ENCODE results near the gene EIF4B.
A peak's percentile ranks its signal among the peaks of the same experiment; 100 is the strongest.

The EIF4B gene

GRCh38 chr12:53070877-53071492, 64.7 kb downstream of the EIF4B start:
- no peak for DNase-seq (ENCODE audit: low spot score)

GRCh38 chr12:53071591-53072551, 65.6 kb downstream of the EIF4B start:
- no peak for DNase-seq (ENCODE audit: low spot score)

- DNase-seq (ENCODE audit: low spot score), result no peak
These were observed 67.6 kb downstream of the EIF4B start for GRCh38 chr12:53073881-53074280.

GRCh38 chr12:53074283-53074998, 68.2 kb downstream of the EIF4B start:
- no peak for DNase-seq (ENCODE audit: low spot score)

- DNase-seq (ENCODE audit: low spot score), result no peak
These were observed 68.7 kb downstream of the EIF4B start for GRCh38 chr12:53074999-53075370.

- no peak for DNase-seq (ENCODE audit: low spot score)
These were observed 70.2 kb downstream of the EIF4B start for GRCh38 chr12:53076461-53076860.

GRCh38 chr12:53077030-53077429, 70.8 kb downstream of the EIF4B start:
- DNase-seq (ENCODE audit: low spot score), result no peak

GRCh38 chr12:53078425-53079225, 72.4 kb downstream of the EIF4B start:
- DNase-seq (ENCODE audit: low spot score), result no peak

- DNase-seq (ENCODE audit: low spot score), result peak; percentile 97
These were observed 73.2 kb downstream of the EIF4B start, which contains the start of gene SPRYD3 for GRCh38 chr12:53079226-53080117. Gene SPRYD3 (minus strand): TSS chr12:53079390. CDS start chr12:53079333, 57 bp downstream.

GRCh38 chr12:53082637-53083175, 76.5 kb downstream of the EIF4B start:
- peak; percentile 10 for DNase-seq (ENCODE audit: low spot score)

GRCh38 chr12:53086361-53086760, 80.1 kb downstream of the EIF4B start:
- DNase-seq (ENCODE audit: low spot score), result no peak

- no peak for DNase-seq (ENCODE audit: low spot score)
These were observed 83.8 kb downstream of the EIF4B start for GRCh38 chr12:53090105-53090504.

- DNase-seq (ENCODE audit: low spot score), result no peak
These were observed 84.3 kb downstream of the EIF4B start for GRCh38 chr12:53090554-53090953.

- no peak for DNase-seq (ENCODE audit: low spot score)
These were observed 85.5 kb downstream of the EIF4B start for GRCh38 chr12:53091756-53092155.

Measured in activated CD4-positive, alpha-beta T cell treated with anti-CD3 and anti-CD28 coated beads, Interleukin-2, Interleukin-4, amounts not matched to agents 100 ng/mL and 50 ng/mL, durations not matched to agents 16 hours and 8 hours (primary cell).